K562 (cell line): ENCODE measurements around the gene ELF5. TPM values are rescaled to one million over a fixed set of nuclear protein-coding genes. Genes with fewer than 3 reads are reported as not detected.

ENCODE experiments used
- CTCFL ChIP-seq: IDR thresholded peaks from 2 replicates; pipeline ENCODE4 v1.6.1; 2011; ENCODE audit warnings: borderline replicate concordance, low read depth, mild to moderate bottlenecking, moderate library complexity, low read length; ENCODE audit not compliant: insufficient read depth, poor library complexity, severe bottlenecking
- E2F3 ChIP-seq: fragments of 250-450 bp; sonication (Bioruptor Pico); IDR thresholded peaks from 2 replicates; pipeline ENCODE4 v1.4.0; 2020; ENCODE audit warnings: mild to moderate bottlenecking
- ESRRB ChIP-seq: fragments of 250-450 bp; sonication (Bioruptor Pico); IDR thresholded peaks from 2 replicates; pipeline ENCODE4 v1.5.0; 2020; ENCODE audit warnings: mild to moderate bottlenecking, moderate library complexity, borderline replicate concordance
- GTF3C2 ChIP-seq: IDR thresholded peaks from 3 replicates; pipeline ENCODE4 v1.6.1; 2011; ENCODE audit warnings: borderline replicate concordance, mild to moderate bottlenecking, moderate library complexity; ENCODE audit not compliant: insufficient read length; ENCODE audit errors: extremely low read depth
- HOMEZ ChIP-seq: fragments of 250-450 bp; sonication (Bioruptor Pico); IDR thresholded peaks from 2 replicates; pipeline ENCODE4 v1.4.0; 2020; ENCODE audit warnings: mild to moderate bottlenecking, moderate library complexity
- LEF1 ChIP-seq: fragments of 450-650 bp; IDR thresholded peaks from 2 replicates; pipeline ENCODE4 v1.6.1; 2016; ENCODE audit warnings: mild to moderate bottlenecking
- MLLT1 ChIP-seq, 2 experiments: fragments of 450-650 bp; IDR thresholded peaks; 2 replicates each; pipeline ENCODE4 v1.6.1; 2016
- PKNOX1 ChIP-seq: fragments of 450-650 bp; IDR thresholded peaks from 2 replicates; pipeline ENCODE4 v1.6.1; 2016
- SMAD1 ChIP-seq: fragments of 150-350 bp; IDR thresholded peaks from 2 replicates; pipeline ENCODE4 v1.6.1; 2014; ENCODE audit warnings: low read length, low read depth; ENCODE audit not compliant: partially characterized antibody
- TFAP4 ChIP-seq: sonication (generic); formaldehyde crosslinking; IDR thresholded peaks from 2 replicates; pipeline ENCODE4 v1.8.0; 2022; ENCODE audit warnings: missing genetic modification reagents, mild to moderate bottlenecking, moderate library complexity, borderline replicate concordance
- U2AF2 ChIP-seq: fragments of 200-400 bp; formaldehyde crosslinking; optimal IDR thresholded peaks from 2 replicates; pipeline ENCODE3; 2017; ENCODE audit warnings: low read depth, mild to moderate bottlenecking, low read length
- ZBTB26 ChIP-seq: fragments of 450-650 bp; formaldehyde crosslinking; IDR thresholded peaks from 2 replicates; pipeline ENCODE4 v1.4.0; 2022; ENCODE audit warnings: missing genetic modification characterization
- ZNF274 ChIP-seq: IDR thresholded peaks from 2 replicates; pipeline ENCODE4 v1.6.1; 2011; ENCODE audit warnings: low read depth, mild to moderate bottlenecking, low read length, moderate library complexity, borderline replicate concordance
- polyA plus RNA-seq, 8 experiments: library from polyadenylated mRNA; depleted of rRNA in 4 of 8; stranded (reverse) in 5 of 8; unstranded in 3 of 8; fragments of >200 nt; fragmentation: Nextera tagmentation in 2 of 8; fragmentation: Illumina TruSeq in 1 of 8; extraction: Ambion mirVana in 2 of 8; extraction: Trizol in 1 of 8; gene quantifications; 2 replicates each; pipeline versions ENCODE4 v1.2.1 to v1.2.3, GENCODE V29; 2011 to 2014; ENCODE audit warnings: inconsistent platforms in 1 of 8, missing spikeins in 1 of 8
- total RNA-seq, 7 experiments: library from RNA; depleted of rRNA in 6 of 7; stranded (reverse); fragments of >200 nt in 6 of 7; fragmentation: Illumina TruSeq in 2 of 7; extraction: Trizol in 2 of 7; gene quantifications; 2 replicates each; pipeline versions ENCODE4 v1.2.1 to v1.2.3, GENCODE V29; 2011 to 2021; ENCODE audit warnings: low replicate concordance in 1 of 7

Gene ELF5
- total and polyA plus RNA-seq, 9 of the 15 experiments (the other 6 are each of a cell fraction or from before 2014, with no cell fraction given), result not detected

GRCh38 chr11:34438529-34439507, 74.8 kb downstream of the ELF5 start, which contains the start of gene CAT (continued):
- TF ChIP-seq MLLT1 (IDR thresholded peaks at IDR 0.05) (peak in 1 of 2 experiments; percentile 60; a peak in 1 of 4 replicates), U2AF2 (no peak), SMAD1 (peak; percentile 57), ESRRB (no peak), GTF3C2 (no peak), TFAP4 (peak; percentile 86), PKNOX1 (peak; percentile 91), LEF1 (0 out of 2 replicates have a peak, but pooled peaks have one; percentile 38), ZNF274 (no peak), HOMEZ (CRISPR knock-in tag) (no peak), E2F3 (CRISPR knock-in tag) (no peak), CTCFL (no peak), ZBTB26 (CRISPR knock-in tag) (no peak)
